GM12874 (cell line): ENCODE measurements around the gene GRB7.

Experiments used
- TF ChIP-seq, protein P1 (sequence below): IDR thresholded peaks from 2 replicates; pipeline ENCODE4 v1.5.1; 2011; ENCODE audit warnings: low read depth, mild to moderate bottlenecking, control low read depth, low read length, moderate library complexity; ENCODE audit not compliant: insufficient read depth

Gene GRB7

GRCh38 chr17:39719563-39720355, 18.0 kb upstream of the GRB7 start:
- TF ChIP-seq, protein P1, sequence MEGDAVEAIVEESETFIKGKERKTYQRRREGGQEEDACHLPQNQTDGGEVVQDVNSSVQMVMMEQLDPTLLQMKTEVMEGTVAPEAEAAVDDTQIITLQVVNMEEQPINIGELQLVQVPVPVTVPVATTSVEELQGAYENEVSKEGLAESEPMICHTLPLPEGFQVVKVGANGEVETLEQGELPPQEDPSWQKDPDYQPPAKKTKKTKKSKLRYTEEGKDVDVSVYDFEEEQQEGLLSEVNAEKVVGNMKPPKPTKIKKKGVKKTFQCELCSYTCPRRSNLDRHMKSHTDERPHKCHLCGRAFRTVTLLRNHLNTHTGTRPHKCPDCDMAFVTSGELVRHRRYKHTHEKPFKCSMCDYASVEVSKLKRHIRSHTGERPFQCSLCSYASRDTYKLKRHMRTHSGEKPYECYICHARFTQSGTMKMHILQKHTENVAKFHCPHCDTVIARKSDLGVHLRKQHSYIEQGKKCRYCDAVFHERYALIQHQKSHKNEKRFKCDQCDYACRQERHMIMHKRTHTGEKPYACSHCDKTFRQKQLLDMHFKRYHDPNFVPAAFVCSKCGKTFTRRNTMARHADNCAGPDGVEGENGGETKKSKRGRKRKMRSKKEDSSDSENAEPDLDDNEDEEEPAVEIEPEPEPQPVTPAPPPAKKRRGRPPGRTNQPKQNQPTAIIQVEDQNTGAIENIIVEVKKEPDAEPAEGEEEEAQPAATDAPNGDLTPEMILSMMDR, result no peak

DNA sequence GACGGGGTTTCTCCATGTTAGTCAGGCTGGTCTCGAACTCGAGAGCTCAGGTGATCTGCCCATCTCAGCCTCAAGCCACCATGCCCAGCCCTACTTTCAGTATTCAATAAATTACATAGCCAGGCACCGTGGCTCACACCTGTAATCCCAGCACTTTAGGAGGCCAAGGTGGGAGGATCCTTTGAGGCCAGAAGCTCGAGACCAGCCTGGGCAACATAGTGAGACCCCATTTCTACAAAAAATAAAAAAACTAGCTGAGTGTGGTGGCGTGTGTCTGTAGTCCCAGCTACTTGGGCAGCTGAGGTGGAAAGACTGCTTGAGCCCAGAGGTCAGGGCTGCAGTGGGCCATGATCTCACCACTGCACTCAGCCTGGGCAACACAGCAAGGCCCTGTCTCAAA, 15.6 kb upstream of the GRB7 start:
- TF ChIP-seq, protein P1, result no peak

DNA sequence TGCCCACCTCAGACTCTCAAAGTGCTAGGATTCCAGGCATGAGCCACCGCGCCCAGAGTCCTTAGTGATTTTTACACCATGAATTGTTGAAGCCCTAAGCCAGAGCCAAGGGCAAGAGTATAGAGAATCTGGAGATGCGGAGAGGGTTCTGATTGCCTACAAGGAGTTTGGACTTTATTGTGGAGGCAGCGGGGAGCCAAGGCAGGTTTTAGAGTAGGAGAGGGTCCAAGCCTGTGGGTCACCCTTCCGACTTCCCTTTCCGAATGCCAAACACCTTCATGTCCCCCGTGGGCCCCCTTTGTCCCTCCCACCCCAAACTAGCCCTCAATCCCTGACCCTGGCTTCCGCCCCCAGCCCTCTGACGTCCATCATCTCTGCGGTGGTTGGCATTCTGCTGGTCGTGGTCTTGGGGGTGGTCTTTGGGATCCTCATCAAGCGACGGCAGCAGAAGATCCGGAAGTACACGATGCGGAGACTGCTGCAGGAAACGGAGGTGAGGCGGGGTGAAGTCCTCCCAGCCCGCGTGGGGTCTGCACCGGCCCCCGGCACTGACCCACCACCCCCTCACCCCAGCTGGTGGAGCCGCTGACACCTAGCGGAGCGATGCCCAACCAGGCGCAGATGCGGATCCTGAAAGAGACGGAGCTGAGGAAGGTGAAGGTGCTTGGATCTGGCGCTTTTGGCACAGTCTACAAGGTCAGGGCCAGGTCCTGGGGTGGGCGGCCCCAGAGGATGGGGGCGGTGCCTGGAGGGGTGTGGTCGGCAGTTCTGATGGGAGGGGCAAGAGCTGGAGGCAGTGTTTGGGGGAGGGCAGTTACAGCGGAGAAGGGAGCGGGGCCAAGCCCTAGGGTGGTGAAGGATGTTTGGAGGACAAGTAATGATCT, 14.5 kb upstream of the GRB7 start:
- TF ChIP-seq, protein P1, result no peak

DNA sequence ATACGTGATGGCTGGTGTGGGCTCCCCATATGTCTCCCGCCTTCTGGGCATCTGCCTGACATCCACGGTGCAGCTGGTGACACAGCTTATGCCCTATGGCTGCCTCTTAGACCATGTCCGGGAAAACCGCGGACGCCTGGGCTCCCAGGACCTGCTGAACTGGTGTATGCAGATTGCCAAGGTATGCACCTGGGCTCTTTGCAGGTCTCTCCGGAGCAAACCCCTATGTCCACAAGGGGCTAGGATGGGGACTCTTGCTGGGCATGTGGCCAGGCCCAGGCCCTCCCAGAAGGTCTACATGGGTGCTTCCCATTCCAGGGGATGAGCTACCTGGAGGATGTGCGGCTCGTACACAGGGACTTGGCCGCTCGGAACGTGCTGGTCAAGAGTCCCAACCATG, 13.0 kb upstream of the GRB7 start:
- TF ChIP-seq, protein P1, result no peak

GRCh38 chr17:39726617-39727016, 11.1 kb upstream of the GRB7 start:
- TF ChIP-seq, protein P1, result no peak

DNA sequence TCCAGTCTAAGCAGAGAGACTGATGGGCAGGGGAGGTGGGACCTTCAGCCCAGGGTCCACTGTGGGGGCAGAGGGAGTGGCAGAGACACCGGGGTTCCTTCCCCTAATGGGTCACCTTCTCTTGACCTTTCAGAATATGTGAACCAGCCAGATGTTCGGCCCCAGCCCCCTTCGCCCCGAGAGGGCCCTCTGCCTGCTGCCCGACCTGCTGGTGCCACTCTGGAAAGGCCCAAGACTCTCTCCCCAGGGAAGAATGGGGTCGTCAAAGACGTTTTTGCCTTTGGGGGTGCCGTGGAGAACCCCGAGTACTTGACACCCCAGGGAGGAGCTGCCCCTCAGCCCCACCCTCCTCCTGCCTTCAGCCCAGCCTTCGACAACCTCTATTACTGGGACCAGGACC, 10.2 kb upstream of the GRB7 start:
- TF ChIP-seq, protein P1, result no peak

- TF ChIP-seq, protein P1, result no peak
Observed at GRCh38 chr17:39729280-39729851, 8.4 kb upstream of the GRB7 start.
